OCI-LY3 (cell line): ENCODE results near the gene LBHD1.

Experiments used
- CTCF ChIP-seq: fragments of 200-600, 300-600 bp; sonication (generic); IDR thresholded peaks from 2 replicates; pipeline ENCODE4 v1.5.1; 2014; ENCODE audit warnings: antibody characterized with exemption, low read length, low read depth
- EZH2phosphoT487 ChIP-seq: fragments of 200-600 bp; shearing (Covaris generic); IDR thresholded peaks from 2 replicates; pipeline ENCODE4 v1.6.1; 2018; ENCODE audit warnings: antibody characterized with exemption, mixed run types, low read depth

DNA sequence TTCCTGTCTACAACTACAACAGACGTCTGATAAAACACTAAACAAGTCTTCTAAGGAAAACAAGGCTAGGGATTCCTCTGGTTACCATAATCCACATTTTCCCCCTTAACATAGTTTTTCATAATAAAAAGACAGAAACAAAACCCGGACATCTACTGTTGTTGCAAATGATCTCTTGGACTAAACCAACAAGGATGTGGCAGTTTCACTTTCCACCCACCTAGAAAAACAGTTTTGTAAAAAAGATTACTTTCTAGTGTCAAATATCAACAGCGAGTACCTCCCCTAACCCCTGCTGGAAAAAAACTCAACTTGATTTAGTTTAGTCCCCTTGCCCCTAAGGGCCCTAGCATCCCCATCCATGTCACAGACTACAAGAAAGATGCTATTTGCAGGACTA is 40.8 kb upstream of the LBHD1 start:
- TF ChIP-seq CTCF (no peak), EZH2phosphoT487 (no peak)
